ENCODE results near the gene HMG20A. TPM values are rescaled to one million over a fixed set of nuclear protein-coding genes. Genes with fewer than 3 reads are reported as not detected.
A peak's percentile ranks its signal among the peaks of the same experiment; 100 is the strongest.

The HMG20A gene
- total and polyA plus RNA-seq, 2 of the 13 experiments (the other 11 are each of a cell fraction or from before 2014, with no cell fraction given) = 28.0 to 35.2 TPM

DNA sequence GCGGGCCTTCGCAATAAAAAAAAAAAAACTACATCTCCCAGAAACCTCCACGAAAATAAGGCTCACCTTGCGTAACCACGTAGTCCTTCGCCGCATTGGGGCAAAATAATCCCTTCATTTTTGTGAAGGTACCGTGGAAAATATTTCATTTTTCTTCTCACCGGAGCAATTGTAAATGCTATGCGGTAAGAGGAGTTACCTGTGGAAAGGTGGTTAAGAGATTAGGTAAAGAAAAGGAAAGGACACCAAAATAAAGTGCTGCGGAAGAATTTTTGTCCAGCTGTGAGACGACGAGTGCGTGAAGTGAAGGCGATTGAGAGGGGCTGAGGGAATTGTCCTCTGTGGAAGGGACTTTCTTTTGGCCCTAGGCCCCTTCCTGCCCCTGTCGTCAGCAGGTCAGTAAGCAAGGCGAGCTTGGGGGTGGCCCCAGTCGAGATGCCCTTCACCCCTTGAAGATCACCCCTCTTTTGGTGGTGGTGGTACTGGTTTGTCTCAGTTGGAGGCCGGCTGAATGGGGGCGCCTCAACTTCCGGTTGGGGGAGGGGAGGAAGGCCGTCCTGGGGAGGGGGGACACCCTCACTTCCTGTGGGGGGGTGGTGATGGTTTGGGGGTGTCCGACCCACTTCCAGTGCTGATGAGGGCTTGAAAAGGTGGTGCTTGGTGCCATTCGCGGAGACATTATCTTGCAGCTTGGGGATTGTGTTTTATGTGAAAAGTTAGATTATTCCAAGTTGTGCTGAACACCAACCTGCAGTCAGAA, at the start of gene HMG20A (continued):
- TF ChIP-seq, protein P1, sequence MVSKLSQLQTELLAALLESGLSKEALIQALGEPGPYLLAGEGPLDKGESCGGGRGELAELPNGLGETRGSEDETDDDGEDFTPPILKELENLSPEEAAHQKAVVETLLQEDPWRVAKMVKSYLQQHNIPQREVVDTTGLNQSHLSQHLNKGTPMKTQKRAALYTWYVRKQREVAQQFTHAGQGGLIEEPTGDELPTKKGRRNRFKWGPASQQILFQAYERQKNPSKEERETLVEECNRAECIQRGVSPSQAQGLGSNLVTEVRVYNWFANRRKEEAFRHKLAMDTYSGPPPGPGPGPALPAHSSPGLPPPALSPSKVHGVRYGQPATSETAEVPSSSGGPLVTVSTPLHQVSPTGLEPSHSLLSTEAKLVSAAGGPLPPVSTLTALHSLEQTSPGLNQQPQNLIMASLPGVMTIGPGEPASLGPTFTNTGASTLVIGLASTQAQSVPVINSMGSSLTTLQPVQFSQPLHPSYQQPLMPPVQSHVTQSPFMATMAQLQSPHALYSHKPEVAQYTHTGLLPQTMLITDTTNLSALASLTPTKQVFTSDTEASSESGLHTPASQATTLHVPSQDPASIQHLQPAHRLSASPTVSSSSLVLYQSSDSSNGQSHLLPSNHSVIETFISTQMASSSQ (IDR thresholded peaks at IDR 0.05; ENCODE audit: low read depth) = no peak
- TF ChIP-seq, protein P1 (CRISPR knock-in tag; IDR thresholded peaks at IDR 0.05; ENCODE audit: borderline replicate concordance) = 0 out of 2 replicates have a peak, but pooled peaks have one; percentile 41
- peak; percentile 87 for TF ChIP-seq ZFX (CRISPR knock-in tag; IDR thresholded peaks at IDR 0.05; ENCODE audit: low read depth)
- TF ChIP-seq ZNF839 (CRISPR knock-in tag; IDR thresholded peaks at IDR 0.05; ENCODE audit: borderline replicate concordance) = peak; percentile 50; the same call in 1 of the 2 replicates
- TF ChIP-seq GABPA (IDR thresholded peaks at IDR 0.05; ENCODE audit: low read depth, low read length) = peak; percentile 78
- TF ChIP-seq GABPA (CRISPR knock-in tag; IDR thresholded peaks at IDR 0.05; ENCODE audit: low read depth) = peak; percentile 93
- TF ChIP-seq ZNF589 (CRISPR knock-in tag; conservative IDR thresholded peaks at IDR 0.05) = no peak
- peak; percentile 66; the same call in 1 of the 2 replicates for TF ChIP-seq ZNF343 (CRISPR knock-in tag; IDR thresholded peaks at IDR 0.05)
- TF ChIP-seq ZBTB7A (CRISPR knock-in tag; IDR thresholded peaks at IDR 0.05) = 0 out of 2 replicates have a peak, but pooled peaks have one; percentile 46
- 0 out of 2 replicates have a peak, but pooled peaks have one; percentile 15 for TF ChIP-seq ZKSCAN8 (CRISPR knock-in tag; IDR thresholded peaks at IDR 0.05; ENCODE audit: borderline replicate concordance)
- TF ChIP-seq PHF21A (CRISPR knock-in tag; IDR thresholded peaks at IDR 0.05) = peak; percentile 67; the same call in 1 of the 2 replicates
- no peak for TF ChIP-seq ZFP36L2 (CRISPR knock-in tag; IDR thresholded peaks at IDR 0.05)
- TF ChIP-seq, protein P2, sequence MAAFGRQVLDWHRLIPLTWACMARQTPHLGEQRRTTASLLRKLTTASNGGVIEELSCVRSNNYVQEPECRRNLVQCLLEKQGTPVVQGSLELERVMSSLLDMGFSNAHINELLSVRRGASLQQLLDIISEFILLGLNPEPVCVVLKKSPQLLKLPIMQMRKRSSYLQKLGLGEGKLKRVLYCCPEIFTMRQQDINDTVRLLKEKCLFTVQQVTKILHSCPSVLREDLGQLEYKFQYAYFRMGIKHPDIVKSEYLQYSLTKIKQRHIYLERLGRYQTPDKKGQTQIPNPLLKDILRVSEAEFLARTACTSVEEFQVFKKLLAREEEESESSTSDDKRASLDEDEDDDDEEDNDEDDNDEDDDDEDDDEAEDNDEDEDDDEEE (CRISPR knock-in tag; IDR thresholded peaks at IDR 0.05) = no peak
- TF ChIP-seq ZNF891 (CRISPR knock-in tag; IDR thresholded peaks at IDR 0.05) = no peak
- TF ChIP-seq ZNF441 (CRISPR knock-in tag; IDR thresholded peaks at IDR 0.05; ENCODE audit: borderline replicate concordance) = 0 out of 2 replicates have a peak, but pooled peaks have one; percentile 32
- peak; percentile 67; the same call in 1 of the 2 replicates for TF ChIP-seq SSRP1 (CRISPR knock-in tag; IDR thresholded peaks at IDR 0.05)
- TF ChIP-seq, protein P3, sequence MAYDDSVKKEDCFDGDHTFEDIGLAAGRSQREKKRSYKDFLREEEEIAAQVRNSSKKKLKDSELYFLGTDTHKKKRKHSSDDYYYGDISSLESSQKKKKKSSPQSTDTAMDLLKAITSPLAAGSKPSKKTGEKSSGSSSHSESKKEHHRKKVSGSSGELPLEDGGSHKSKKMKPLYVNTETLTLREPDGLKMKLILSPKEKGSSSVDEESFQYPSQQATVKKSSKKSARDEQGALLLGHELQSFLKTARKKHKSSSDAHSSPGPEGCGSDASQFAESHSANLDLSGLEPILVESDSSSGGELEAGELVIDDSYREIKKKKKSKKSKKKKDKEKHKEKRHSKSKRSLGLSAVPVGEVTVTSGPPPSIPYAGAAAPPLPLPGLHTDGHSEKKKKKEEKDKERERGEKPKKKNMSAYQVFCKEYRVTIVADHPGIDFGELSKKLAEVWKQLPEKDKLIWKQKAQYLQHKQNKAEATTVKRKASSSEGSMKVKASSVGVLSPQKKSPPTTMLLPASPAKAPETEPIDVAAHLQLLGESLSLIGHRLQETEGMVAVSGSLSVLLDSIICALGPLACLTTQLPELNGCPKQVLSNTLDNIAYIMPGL (CRISPR knock-in tag; IDR thresholded peaks at IDR 0.05; ENCODE audit: borderline replicate concordance in 1 of 2, low read depth in 1 of 2) = peak; percentile 22 to 86
- no peak for TF ChIP-seq CHCHD3 (CRISPR knock-in tag; IDR thresholded peaks at IDR 0.05)
- no peak for TF ChIP-seq ZNF530 (CRISPR knock-in tag; IDR thresholded peaks at IDR 0.05; ENCODE audit: low read depth)
- TF ChIP-seq HOXA3 (CRISPR knock-in tag; IDR thresholded peaks at IDR 0.05) = peak; percentile 18; the same call in 1 of the 2 replicates

Data from HepG2 (cell line).